Neural cell (in vitro differentiated cells): Measurements from ENCODE around the gene METTL26. TPM values are rescaled to one million over a fixed set of nuclear protein-coding genes. Genes with fewer than 3 reads are reported as not detected.

Source experiments
- H2AFZ ChIP-seq: fragments of 200-600, 300-800 bp; sonication (generic), shearing (Covaris generic); 2 replicates; pipeline ENCODE4 v1.6.0; 2014; ENCODE audit warnings: low read depth, mild to moderate bottlenecking, antibody characterized with exemption, low read length, moderate library complexity
- H3F3A ChIP-seq: fragments of 200-600 bp; shearing (Covaris generic); 2 replicates; pipeline ENCODE4 v1.6.1; 2016; ENCODE audit warnings: mild to moderate bottlenecking, moderate library complexity, mixed read lengths, antibody characterized with exemption, low read length; ENCODE audit not compliant: insufficient read depth, poor library complexity, severe bottlenecking
- H3K27ac ChIP-seq: fragments of 200-600, 300-800 bp; sonication (generic), shearing (Covaris generic); 2 replicates; pipeline ENCODE4 v1.5.1; 2014; ENCODE audit warnings: mild to moderate bottlenecking, low read length, moderate library complexity
- H3K27me3 ChIP-seq: fragments of 300-800, 200-600 bp; sonication (generic), shearing (Covaris generic); 2 replicates; pipeline ENCODE4 v1.6.0; 2014; ENCODE audit warnings: mild to moderate bottlenecking, low read depth, low read length, moderate library complexity; ENCODE audit not compliant: insufficient read depth
- H3K36me3 ChIP-seq: fragments of 300-800, 200-600 bp; sonication (generic), shearing (Covaris generic); 2 replicates; pipeline ENCODE4 v1.5.1; 2014; ENCODE audit warnings: mild to moderate bottlenecking, antibody characterized with exemption, low read length, moderate library complexity; ENCODE audit not compliant: insufficient read depth
- H3K4me2 ChIP-seq: fragments of 300-800, 200-600 bp; sonication (generic), shearing (Covaris generic); 2 replicates; pipeline ENCODE4 v1.6.0; 2014; ENCODE audit warnings: mild to moderate bottlenecking, low read length
- H3K4me3 ChIP-seq: fragments of 300-800, 200-600 bp; sonication (generic), shearing (Covaris generic); 2 replicates; pipeline ENCODE4 v1.5.1; 2014; ENCODE audit warnings: mild to moderate bottlenecking, low read length, moderate library complexity
- H3K79me2 ChIP-seq: fragments of 200-600 bp; shearing (Covaris generic); replicated peaks from 2 replicates; pipeline ENCODE4 v1.6.0; 2014; ENCODE audit warnings: mild to moderate bottlenecking, low read length, moderate library complexity; ENCODE audit not compliant: insufficient read depth
- H3K9ac ChIP-seq: fragments of 300-800, 200-600 bp; sonication (generic), shearing (Covaris generic); 2 replicates; pipeline ENCODE4 v1.6.1; 2016; ENCODE audit warnings: mild to moderate bottlenecking, low read length, mixed read lengths
- H3K9me2 ChIP-seq: fragments of 200-600 bp; shearing (Covaris generic); 2 replicates; pipeline ENCODE4 v1.6.1; 2016; ENCODE audit warnings: mild to moderate bottlenecking, low read length, mixed read lengths; ENCODE audit not compliant: insufficient read depth
- H3K9me3 ChIP-seq: fragments of 200-600, 300-800 bp; sonication (generic), shearing (Covaris generic); 2 replicates; pipeline ENCODE4 v1.6.1; 2016; ENCODE audit warnings: mild to moderate bottlenecking, mixed run types, low read length, moderate library complexity, mixed read lengths
- H4K20me1 ChIP-seq: fragments of 200-600 bp; shearing (Covaris generic); 2 replicates; pipeline ENCODE4 v1.6.1; 2016; ENCODE audit warnings: mild to moderate bottlenecking, mixed run types; ENCODE audit not compliant: insufficient read depth
- EP300 ChIP-seq: fragments of 450-650 bp; conservative IDR thresholded peaks from 2 replicates; pipeline ENCODE4 v1.6.1; 2014; ENCODE audit warnings: antibody characterized with exemption, mild to moderate bottlenecking, moderate library complexity; ENCODE audit not compliant: poor library complexity, severe bottlenecking
- EZH2 ChIP-seq: fragments of 200-600, 300-800 bp; shearing (Covaris generic), sonication (generic); IDR thresholded peaks from 2 replicates; pipeline ENCODE4 v1.6.1; 2014; ENCODE audit warnings: antibody characterized with exemption, low read length, borderline replicate concordance, mild to moderate bottlenecking; ENCODE audit not compliant: insufficient read depth, poor library complexity, severe bottlenecking
- MXI1 ChIP-seq: fragments of 450-650 bp; conservative IDR thresholded peaks from 2 replicates; pipeline ENCODE4 v1.6.1; 2014; ENCODE audit warnings: antibody characterized with exemption, mild to moderate bottlenecking; ENCODE audit not compliant: poor library complexity, severe bottlenecking
- POLR2AphosphoS5 ChIP-seq: IDR thresholded peaks from 2 replicates; pipeline ENCODE4 v1.6.1; 2012
- RAD21 ChIP-seq: fragments of 450-650 bp; conservative IDR thresholded peaks from 2 replicates; pipeline ENCODE4 v1.6.1; 2014; ENCODE audit warnings: antibody characterized with exemption, mild to moderate bottlenecking, moderate library complexity
- SMC3 ChIP-seq: fragments of 450-650 bp; conservative IDR thresholded peaks from 2 replicates; pipeline ENCODE4 v1.6.1; 2014; ENCODE audit warnings: antibody characterized with exemption, mild to moderate bottlenecking, moderate library complexity; ENCODE audit not compliant: poor library complexity
- TAF1 ChIP-seq: IDR thresholded peaks from 2 replicates; pipeline ENCODE4 v1.6.1; 2012; ENCODE audit warnings: low read depth
- polyA plus RNA-seq: library from polyadenylated mRNA; depleted of rRNA; stranded (reverse); fragments of >200 nt; gene quantifications from 2 replicates; pipeline ENCODE4 v1.2.3, GENCODE V29; 2014
- TF ChIP-seq, protein P1 (sequence below): IDR thresholded peaks from 2 replicates; pipeline ENCODE4 v1.6.1; 2012; ENCODE audit warnings: borderline replicate concordance
- TF ChIP-seq, protein P2 (sequence below): fragments of 450-650 bp; IDR thresholded peaks from 2 replicates; pipeline ENCODE4 v1.5.1; 2014; ENCODE audit warnings: antibody characterized with exemption, mild to moderate bottlenecking, moderate library complexity; ENCODE audit not compliant: poor library complexity, severe bottlenecking

METTL26 gene
- polyA plus RNA-seq, 1 donor from 2014 or later, result 127 TPM

GRCh38 chr16:683396-684070 lies 47.4 kb upstream of the METTL26 start:
- Histone ChIP-seq H3K36me3 (no peaks in the 10 kb centered on the region), H4K20me1 (peaks cover 6% of the 10 kb centered on the region), H3K27ac (no peak overlapping the region), H3K9me2 (no peaks in the 10 kb centered on the region), H3F3A (no peaks in the 10 kb centered on the region), H3K27me3 (no peaks in the 10 kb centered on the region), H2AFZ (no peak overlapping the region), H3K9ac (peak overlapping the region; percentile 52), H3K4me2 (no peak overlapping the region), H3K79me2 (peaks cover 20% of the 10 kb centered on the region), H3K9me3 (no peaks in the 10 kb centered on the region), H3K4me3 (peak overlapping the region; percentile 71)
- TF ChIP-seq EP300 (no peak), RAD21 (no peak), POLR2AphosphoS5 (no peak), TAF1 (no peak), MXI1 (no peak), EZH2 (no peak), SMC3 (no peak)
- TF ChIP-seq, protein P1, sequence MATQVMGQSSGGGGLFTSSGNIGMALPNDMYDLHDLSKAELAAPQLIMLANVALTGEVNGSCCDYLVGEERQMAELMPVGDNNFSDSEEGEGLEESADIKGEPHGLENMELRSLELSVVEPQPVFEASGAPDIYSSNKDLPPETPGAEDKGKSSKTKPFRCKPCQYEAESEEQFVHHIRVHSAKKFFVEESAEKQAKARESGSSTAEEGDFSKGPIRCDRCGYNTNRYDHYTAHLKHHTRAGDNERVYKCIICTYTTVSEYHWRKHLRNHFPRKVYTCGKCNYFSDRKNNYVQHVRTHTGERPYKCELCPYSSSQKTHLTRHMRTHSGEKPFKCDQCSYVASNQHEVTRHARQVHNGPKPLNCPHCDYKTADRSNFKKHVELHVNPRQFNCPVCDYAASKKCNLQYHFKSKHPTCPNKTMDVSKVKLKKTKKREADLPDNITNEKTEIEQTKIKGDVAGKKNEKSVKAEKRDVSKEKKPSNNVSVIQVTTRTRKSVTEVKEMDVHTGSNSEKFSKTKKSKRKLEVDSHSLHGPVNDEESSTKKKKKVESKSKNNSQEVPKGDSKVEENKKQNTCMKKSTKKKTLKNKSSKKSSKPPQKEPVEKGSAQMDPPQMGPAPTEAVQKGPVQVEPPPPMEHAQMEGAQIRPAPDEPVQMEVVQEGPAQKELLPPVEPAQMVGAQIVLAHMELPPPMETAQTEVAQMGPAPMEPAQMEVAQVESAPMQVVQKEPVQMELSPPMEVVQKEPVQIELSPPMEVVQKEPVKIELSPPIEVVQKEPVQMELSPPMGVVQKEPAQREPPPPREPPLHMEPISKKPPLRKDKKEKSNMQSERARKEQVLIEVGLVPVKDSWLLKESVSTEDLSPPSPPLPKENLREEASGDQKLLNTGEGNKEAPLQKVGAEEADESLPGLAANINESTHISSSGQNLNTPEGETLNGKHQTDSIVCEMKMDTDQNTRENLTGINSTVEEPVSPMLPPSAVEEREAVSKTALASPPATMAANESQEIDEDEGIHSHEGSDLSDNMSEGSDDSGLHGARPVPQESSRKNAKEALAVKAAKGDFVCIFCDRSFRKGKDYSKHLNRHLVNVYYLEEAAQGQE, result no peak
- TF ChIP-seq, protein P2, sequence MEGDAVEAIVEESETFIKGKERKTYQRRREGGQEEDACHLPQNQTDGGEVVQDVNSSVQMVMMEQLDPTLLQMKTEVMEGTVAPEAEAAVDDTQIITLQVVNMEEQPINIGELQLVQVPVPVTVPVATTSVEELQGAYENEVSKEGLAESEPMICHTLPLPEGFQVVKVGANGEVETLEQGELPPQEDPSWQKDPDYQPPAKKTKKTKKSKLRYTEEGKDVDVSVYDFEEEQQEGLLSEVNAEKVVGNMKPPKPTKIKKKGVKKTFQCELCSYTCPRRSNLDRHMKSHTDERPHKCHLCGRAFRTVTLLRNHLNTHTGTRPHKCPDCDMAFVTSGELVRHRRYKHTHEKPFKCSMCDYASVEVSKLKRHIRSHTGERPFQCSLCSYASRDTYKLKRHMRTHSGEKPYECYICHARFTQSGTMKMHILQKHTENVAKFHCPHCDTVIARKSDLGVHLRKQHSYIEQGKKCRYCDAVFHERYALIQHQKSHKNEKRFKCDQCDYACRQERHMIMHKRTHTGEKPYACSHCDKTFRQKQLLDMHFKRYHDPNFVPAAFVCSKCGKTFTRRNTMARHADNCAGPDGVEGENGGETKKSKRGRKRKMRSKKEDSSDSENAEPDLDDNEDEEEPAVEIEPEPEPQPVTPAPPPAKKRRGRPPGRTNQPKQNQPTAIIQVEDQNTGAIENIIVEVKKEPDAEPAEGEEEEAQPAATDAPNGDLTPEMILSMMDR, result no peak

DNA sequence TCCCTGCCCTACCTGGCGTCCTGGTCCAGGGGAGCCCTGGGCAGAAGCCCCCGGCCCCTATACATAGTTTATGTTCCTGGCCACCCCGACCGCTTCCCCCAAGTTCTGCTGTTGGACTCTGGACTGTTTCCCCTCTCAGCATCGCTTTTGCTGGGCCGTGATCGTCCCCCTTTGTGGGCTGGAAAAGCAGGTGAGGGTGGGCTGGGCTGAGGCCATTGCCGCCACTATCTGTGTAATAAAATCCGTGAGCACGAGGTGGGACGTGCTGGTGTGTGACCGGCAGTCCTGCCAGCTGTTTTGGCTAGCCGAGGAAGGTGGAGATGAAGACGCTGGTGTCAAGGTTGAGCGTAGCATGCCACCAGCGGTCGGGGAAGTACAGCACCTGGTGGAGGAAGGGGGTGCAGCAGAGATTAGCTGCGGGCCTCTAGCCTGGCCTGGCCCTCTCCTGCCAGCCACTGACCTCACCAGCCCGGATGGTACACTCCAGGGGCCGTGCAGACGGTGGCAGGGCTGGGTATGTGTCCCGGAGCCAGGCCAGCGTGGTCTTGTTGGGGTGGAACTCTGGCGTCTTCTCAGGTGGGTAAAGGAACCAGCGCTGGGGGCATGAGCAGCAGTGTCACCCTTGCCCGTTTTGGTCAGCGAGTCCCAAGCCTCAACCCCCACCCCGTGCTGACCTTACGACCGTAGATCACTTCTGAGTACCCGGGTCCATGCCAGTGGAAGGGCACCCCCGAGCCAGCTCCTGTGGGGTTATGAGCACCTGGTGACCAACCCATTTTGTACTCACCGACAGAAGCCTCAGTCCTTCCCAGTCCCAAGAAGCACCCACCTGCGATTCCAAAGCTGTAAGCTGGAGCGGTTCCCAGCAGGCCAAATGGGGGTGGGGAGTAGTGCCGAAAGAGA lies 46.6 kb upstream of the METTL26 start:
- H3K9me2 ChIP-seq, result no peaks in the 10 kb centered on the region
- H3K27me3 ChIP-seq, result no peaks in the 10 kb centered on the region
- no peak overlapping the region for H3K9ac ChIP-seq
- TF ChIP-seq TAF1 (no peak), POLR2AphosphoS5 (no peak), EZH2 (no peak), RAD21 (no peak), SMC3 (no peak), EP300 (no peak), MXI1 (no peak)
- TF ChIP-seq, protein P2, result no peak
- TF ChIP-seq, protein P1, result no peak
- H2AFZ ChIP-seq, result no peak overlapping the region
- no peak overlapping the region for H3K27ac ChIP-seq
- no peaks in the 10 kb centered on the region for H3K9me3 ChIP-seq
- H3K4me2 ChIP-seq, result no peak overlapping the region
- H3K4me3 ChIP-seq, result peak overlapping the region; percentile 71
- H3K79me2 ChIP-seq, result peaks cover 20% of the 10 kb centered on the region
- no peaks in the 10 kb centered on the region for H3F3A ChIP-seq
- H4K20me1 ChIP-seq, result peaks cover 6% of the 10 kb centered on the region
- no peaks in the 10 kb centered on the region for H3K36me3 ChIP-seq
